ENCODE results near the gene LGALS8.

DNA sequence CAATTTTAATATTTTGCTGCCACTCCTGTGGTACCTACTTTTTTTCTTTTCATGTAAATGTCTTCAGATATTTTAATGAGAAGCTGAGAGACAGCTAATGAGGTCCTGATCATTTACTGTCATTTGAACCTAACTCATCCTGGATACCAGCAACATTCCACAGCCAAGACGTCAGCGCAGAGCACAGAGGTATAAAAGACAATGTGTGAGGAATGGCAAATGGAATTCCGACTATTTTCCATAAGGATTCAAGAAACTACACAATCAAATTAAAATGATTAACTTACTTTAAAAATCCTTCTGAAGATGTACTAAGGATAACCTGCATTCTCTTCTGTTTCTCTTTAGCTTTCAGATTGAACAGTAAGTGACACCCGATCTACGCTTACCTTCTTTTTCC, 41.7 kb downstream of the LGALS8 start:
- TF ChIP-seq, protein P1, sequence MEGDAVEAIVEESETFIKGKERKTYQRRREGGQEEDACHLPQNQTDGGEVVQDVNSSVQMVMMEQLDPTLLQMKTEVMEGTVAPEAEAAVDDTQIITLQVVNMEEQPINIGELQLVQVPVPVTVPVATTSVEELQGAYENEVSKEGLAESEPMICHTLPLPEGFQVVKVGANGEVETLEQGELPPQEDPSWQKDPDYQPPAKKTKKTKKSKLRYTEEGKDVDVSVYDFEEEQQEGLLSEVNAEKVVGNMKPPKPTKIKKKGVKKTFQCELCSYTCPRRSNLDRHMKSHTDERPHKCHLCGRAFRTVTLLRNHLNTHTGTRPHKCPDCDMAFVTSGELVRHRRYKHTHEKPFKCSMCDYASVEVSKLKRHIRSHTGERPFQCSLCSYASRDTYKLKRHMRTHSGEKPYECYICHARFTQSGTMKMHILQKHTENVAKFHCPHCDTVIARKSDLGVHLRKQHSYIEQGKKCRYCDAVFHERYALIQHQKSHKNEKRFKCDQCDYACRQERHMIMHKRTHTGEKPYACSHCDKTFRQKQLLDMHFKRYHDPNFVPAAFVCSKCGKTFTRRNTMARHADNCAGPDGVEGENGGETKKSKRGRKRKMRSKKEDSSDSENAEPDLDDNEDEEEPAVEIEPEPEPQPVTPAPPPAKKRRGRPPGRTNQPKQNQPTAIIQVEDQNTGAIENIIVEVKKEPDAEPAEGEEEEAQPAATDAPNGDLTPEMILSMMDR (conservative IDR thresholded peaks at IDR 0.05) = no peak
- TF ChIP-seq ZFX (IDR thresholded peaks at IDR 0.05) = no peak
